ENCODE results near the gene SLIT3. TPM values are rescaled to one million over a fixed set of nuclear protein-coding genes. Genes with fewer than 3 reads are reported as not detected.

SLIT3 gene
- total and polyA plus RNA-seq, 9 of the 15 experiments (the other 6 are each of a cell fraction or from before 2014, with no cell fraction given), result 0.01 to 0.04 TPM; not detected in 7

- H3K36me3 ChIP-seq (ENCODE audit: control insufficient read depth, insufficient read depth, low read length), result no peaks in the 10 kb centered on the region
- no peaks in the 10 kb centered on the region for H3K9me1 ChIP-seq (ENCODE audit: control insufficient read depth, insufficient read depth, low read length)
- H3K4me1 ChIP-seq (replicated peaks in 1 of 2; ENCODE audit: control insufficient read depth in 2 of 2, insufficient read depth in 2 of 2, low read length in 2 of 2), result peaks cover 0 to 6% of the 10 kb centered on the region in 2 experiments; a peak in 1 of 5 replicates
- DNase-seq (ENCODE audit: extremely low read depth in 1 of 4, low spot score in 3 of 4) (no peak), FAIRE-seq (no peak), ATAC-seq (no peak)
- H3K9me3 ChIP-seq (replicated peaks; ENCODE audit: control insufficient read depth, insufficient read depth, low read depth, low read length), result no peaks in the 10 kb centered on the region
- H3K4me2 ChIP-seq (ENCODE audit: insufficient read depth, low read length), result no peak overlapping the region
- POLR2A ChIA-PET, result interaction anchor here (0.7 kb wide), 1 partner anchor 1189 kb away, joined by 3 read pairs; no protein-coding TSS in a partner anchor
- TF ChIP-seq FOXP1 (CRISPR knock-in tag; IDR thresholded peaks at IDR 0.05) (no peak), NR2C1 (IDR thresholded peaks at IDR 0.05) (no peak), NR2C1 (tag; IDR thresholded peaks at IDR 0.05) (peak; percentile 40; the same call in 1 of the 2 replicates)
- CTCF ChIA-PET (ENCODE audit: low intra/inter-chr PET ratio), result no interaction called here
- no peak overlapping the region for H3K9ac ChIP-seq (ENCODE audit: insufficient read depth in 1 of 2, low read depth in 2 of 2, low read length in 2 of 2)
- no peaks in the 10 kb centered on the region for H4K20me1 ChIP-seq (replicated peaks; ENCODE audit: control insufficient read depth, insufficient read depth, low read length)
- no peak overlapping the region for H3K27ac ChIP-seq (ENCODE audit: extremely low read depth, low read depth, low read length)
- WGBS (ENCODE audit: insufficient coverage, low coverage, missing lambda C conversion rate), result 14% methylated on average over 4 of the region's 4 CpGs
- no TSS peak for BruUV-seq (replicated peaks)
- in situ Hi-C loops (cut with MboI) (loop anchor here (25.0 kb wide), 1 partner anchor 405 kb away; no protein-coding TSS in a partner anchor), intact Hi-C loops (cut with micrococcal nuclease) (no loop called here)
- H2AFZ ChIP-seq (ENCODE audit: low read depth, low read length), result no peak overlapping the region
- no peak overlapping the region for H3K4me3 ChIP-seq
- no peaks in the 10 kb centered on the region for H3K79me2 ChIP-seq (ENCODE audit: control insufficient read depth, insufficient read depth, low read length)
- peaks cover 7 to 40% of the 10 kb centered on the region in 2 experiments for H3K27me3 ChIP-seq (ENCODE audit: control insufficient read depth in 2 of 2, insufficient read depth in 2 of 2, low read length in 2 of 2)
These were observed 633.6 kb downstream of the SLIT3 start for GRCh38 chr5:168667301-168667840.

DNA sequence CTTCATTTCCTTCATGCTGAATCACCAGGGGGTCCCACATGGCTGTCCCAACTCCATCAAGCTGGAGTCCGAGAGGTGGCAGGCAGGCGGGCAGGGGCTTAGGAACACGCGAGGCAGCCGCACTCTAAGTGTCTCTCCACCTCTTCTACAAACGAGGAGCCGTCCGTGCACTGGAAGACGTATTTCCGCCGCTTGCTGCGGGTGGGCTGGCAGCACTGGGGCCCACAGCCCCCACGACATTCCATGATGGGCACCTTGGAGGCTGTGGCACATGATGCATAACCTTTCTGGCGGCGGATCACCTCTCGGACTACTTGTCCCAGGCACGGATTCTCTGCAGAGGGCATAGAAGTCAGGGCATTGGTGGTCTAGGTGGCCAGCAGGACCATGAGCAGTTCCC lies 634.6 kb downstream of the SLIT3 start:
- Histone ChIP-seq H3K4me1 (replicated peaks in 1 of 2; ENCODE audit: control insufficient read depth in 2 of 2, insufficient read depth in 2 of 2, low read length in 2 of 2) (peaks cover 0 to 5% of the 10 kb centered on the region in 2 experiments; a peak in 1 of 5 replicates), H3K9ac (ENCODE audit: insufficient read depth in 1 of 2, low read depth in 2 of 2, low read length in 2 of 2) (0 out of 4 replicates have a peak overlapping the region, but pooled peaks of 1 of the 2 experiments have one; percentile 20), H4K20me1 (replicated peaks; ENCODE audit: control insufficient read depth, insufficient read depth, low read length) (no peaks in the 10 kb centered on the region), H3K9me1 (ENCODE audit: control insufficient read depth, insufficient read depth, low read length) (no peaks in the 10 kb centered on the region), H3K4me2 (ENCODE audit: insufficient read depth, low read length) (no peak overlapping the region), H3K27me3 (ENCODE audit: control insufficient read depth in 2 of 2, insufficient read depth in 2 of 2, low read length in 2 of 2) (peaks cover 7 to 32% of the 10 kb centered on the region in 2 experiments), H3K4me3 (no peak overlapping the region), H3K36me3 (ENCODE audit: control insufficient read depth, insufficient read depth, low read length) (no peaks in the 10 kb centered on the region), H3K27ac (ENCODE audit: extremely low read depth, low read depth, low read length) (no peak overlapping the region), H3K9me3 (replicated peaks; ENCODE audit: control insufficient read depth, insufficient read depth, low read depth, low read length) (no peaks in the 10 kb centered on the region), H2AFZ (ENCODE audit: low read depth, low read length) (no peak overlapping the region), H3K79me2 (ENCODE audit: control insufficient read depth, insufficient read depth, low read length) (no peaks in the 10 kb centered on the region)
- ChIA-PET POLR2A (no interaction called here), CTCF (ENCODE audit: low intra/inter-chr PET ratio) (no interaction called here)
- FAIRE-seq (no peak), ATAC-seq (no peak), DNase-seq (ENCODE audit: extremely low read depth in 1 of 4, low spot score in 3 of 4) (no peak)
- BruUV-seq (replicated peaks), result no TSS peak
- WGBS (ENCODE audit: insufficient coverage, low coverage, missing lambda C conversion rate), result 5% methylated on average over 16 of the region's 17 CpGs
- in situ Hi-C loops (cut with MboI), result loop anchor here (25.0 kb wide), 1 partner anchor 404 kb away; no protein-coding TSS in a partner anchor
- intact Hi-C loops (cut with micrococcal nuclease), result no loop called here
- TF ChIP-seq CBFB (CRISPR knock-in tag; IDR thresholded peaks at IDR 0.05), result no peak
- TF ChIP-seq TRIM25 (IDR thresholded peaks at IDR 0.05; ENCODE audit: borderline replicate concordance), result no peak
- no peak for TF ChIP-seq CUX1 (CRISPR knock-in tag; IDR thresholded peaks at IDR 0.05)
- no peak for TF ChIP-seq MTA2 (IDR thresholded peaks at IDR 0.05; ENCODE audit: low read depth)
- no peak for TF ChIP-seq CHD2 (IDR thresholded peaks at IDR 0.05; ENCODE audit: low read depth, low read length)
- no peak for TF ChIP-seq SPI1 (IDR thresholded peaks at IDR 0.05; ENCODE audit: borderline replicate concordance, low read depth, low read length)
